GM21360 (cell line): Measurements from ENCODE around the gene FNDC11.
A peak's percentile ranks its signal among the peaks of the same experiment; 100 is the strongest.

Experiments
- ATAC-seq: cut with Tn5 transposase; IDR thresholded peaks from one replicate; pipeline ENCODE4 v1.9.1; 2021; ENCODE audit warnings: mild to moderate bottlenecking, moderate library complexity; ENCODE audit not compliant: unreplicated experiment

FNDC11 gene

DNA sequence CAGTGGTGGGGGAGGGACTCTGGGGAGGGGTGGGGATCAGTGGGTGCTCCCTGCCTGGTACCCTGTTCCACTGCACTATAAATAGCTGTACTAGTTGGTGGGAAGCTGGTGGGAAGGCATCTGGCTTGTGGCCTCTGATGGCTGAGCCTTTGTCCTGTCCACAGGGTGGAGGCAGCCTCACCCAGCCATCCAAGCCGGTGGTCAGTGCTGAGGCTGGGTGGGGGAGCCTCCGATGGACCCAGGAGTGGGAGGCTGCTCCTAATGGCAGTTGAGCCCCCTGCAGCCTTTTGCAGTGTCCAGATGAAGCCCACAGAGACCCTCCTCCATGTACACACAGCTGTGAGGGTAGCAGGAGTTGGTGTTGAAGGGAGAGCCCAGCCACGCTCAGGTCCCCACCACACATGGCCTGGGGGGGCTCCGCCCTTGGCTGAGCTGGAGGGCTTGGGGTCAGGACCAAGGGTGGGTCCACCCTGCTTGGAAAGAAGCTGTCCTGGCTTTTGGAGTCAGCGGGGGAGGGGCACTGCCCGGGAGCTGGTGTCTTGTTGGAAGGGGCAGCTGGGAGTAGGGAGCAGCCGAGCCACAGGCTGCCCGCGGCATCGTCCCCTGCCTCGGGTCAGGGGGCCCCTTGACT lies 30.9 kb upstream of the FNDC11 start:
- ATAC-seq = no peak

DNA sequence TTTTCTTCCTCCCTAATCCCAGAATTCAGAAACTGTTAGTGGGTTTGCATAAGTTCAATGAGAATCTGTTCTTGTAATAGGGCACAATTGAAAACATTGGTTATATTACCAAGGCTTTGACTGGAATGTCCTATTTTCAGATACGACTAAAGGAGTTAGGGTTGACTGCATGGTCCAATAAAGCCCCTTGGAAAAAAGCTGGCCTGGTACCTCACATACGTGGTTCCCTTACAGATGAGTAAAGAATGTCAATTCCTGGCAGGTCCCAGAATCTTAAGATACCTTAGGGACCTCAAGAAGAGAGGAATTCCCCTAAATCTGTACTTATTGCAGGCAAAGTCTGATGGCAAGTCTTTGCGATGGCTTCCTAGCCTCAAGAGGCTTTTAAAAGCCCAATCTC lies 28.8 kb upstream of the FNDC11 start:
- ATAC-seq = no peak

DNA sequence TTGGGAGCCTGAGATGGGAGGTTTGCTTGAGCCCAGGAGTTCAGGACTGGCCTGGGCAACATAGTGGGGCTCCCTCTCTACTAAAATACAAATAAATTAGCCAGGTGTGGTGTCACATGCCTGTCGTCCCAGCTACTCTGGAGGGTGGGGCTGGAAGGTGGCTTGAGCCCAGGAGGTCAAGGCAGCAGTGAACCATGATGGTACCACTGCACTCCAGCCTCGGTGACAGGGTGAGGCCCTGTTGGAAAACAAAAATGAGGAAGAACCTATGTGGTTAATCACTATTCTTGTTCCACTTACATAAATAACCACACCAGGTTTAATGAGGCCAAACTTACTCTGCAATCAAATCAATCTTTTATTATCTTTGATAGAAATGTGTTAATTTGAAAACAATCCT lies 28.0 kb upstream of the FNDC11 start:
- no peak for ATAC-seq

DNA sequence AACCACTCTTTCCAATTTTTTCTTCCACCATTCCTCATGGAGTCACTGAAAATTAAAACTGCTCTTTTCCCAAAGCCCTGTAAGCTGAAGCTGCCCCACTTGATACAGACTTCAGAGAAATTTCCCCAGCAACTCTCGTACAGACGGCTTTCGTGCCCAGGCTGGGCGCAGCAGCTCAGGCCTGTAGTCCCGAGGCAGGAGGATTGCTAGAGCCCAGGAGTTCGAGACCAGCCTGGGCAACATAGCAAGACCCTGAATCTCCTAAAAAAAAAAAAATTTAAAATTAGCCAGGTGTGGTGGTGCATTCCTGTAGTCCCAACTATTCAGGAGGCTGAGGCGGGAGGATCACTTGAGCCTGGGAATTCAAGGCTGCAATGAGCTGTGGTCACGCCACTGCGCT lies 26.8 kb upstream of the FNDC11 start:
- ATAC-seq = no peak

DNA sequence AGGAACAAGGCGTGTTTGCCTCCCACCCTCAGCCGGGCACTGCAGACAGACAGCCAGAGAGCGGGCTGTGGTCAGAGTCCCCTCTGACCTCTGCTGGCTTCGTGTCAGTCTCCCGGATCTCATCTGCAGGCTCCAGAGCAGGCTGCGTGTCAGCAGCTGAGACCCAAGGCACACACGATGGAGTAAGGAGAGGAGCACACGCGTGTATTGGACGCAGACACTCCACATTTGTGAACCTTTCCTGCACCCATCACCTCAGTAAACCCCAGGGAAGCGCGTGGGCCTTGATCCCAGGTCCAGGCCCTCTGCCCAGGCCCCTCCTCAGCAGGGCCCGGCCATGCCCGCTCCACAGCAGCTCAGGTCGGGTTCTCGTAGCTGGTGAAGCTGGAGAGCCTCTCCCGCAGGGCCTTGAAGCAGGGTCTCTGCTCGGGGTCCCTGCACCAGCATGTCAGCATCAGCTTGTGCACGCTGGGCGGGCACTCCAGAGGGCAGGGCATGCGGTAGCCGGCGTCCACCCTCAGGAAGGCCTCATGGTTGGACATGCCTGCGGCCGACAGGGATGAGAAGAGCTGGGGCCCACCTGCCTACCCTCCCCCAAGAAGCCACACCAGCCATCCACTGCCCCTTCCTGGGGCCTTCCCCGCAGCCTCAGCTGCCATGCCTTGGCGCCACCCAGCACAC lies 24.6 kb upstream of the FNDC11 start:
- no peak for ATAC-seq

DNA sequence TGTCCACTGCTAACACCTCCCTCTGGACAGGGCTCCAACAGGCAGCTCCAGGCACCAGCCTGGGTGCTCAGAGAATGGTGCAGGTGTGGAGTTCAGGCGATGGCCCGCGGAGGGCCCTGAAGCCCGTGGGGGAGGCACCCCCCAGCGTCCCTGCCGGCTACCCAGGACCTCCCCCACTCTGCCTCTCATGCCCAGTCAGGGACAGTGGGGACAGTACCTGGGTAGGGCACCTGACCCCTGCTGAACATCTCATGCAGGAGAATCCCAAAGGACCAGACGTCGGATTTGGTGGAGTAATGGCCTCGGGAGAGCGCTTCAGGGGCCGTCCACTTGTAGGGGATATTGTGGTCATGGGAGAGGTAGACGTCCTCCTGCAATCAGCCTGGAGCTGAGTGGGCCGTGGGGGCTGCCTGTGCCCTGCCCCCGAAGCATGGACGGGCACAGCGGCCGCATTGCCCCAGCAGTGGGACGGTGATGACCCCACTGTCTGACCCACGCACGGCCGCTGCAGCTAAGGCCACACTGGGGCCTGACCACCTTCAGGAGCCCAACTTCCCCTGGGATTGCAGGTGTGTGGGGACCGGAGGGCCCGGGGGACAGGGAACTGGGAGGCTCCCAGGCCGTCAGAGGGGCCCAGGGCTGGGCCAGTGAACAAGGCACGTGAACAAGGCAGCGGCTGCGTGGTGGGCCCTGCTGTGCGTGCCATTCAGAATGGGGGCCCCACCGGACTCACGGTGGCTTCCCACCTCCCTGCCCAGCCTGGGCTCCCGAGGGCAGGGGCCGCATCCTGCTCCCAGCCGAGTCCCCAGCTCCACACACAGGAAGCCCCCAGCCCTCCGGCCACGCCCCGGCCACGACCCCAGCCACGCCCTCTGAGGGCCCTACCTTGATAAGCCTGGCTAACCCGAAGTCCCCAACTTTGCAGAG lies 23.8 kb upstream of the FNDC11 start:
- ATAC-seq = no peak

DNA sequence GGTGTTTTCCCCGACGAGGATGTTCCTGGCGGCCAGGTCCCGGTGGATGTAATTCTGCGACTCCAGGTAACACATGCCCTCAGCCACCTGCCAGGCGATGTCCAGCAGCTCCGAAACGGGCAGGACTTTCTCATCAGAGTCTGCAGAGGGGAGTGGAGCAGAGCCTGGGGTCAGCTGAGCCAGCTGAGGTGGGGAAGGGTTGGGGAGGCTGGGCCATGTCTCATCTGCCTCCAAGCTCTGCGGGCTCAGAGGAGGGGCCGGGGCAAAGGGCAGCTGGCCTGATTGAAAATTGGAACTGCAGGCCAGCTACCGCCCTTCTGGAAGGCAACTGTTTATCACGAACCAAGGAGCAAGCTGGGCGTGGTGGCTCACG lies 23.2 kb upstream of the FNDC11 start:
- no peak for ATAC-seq

DNA sequence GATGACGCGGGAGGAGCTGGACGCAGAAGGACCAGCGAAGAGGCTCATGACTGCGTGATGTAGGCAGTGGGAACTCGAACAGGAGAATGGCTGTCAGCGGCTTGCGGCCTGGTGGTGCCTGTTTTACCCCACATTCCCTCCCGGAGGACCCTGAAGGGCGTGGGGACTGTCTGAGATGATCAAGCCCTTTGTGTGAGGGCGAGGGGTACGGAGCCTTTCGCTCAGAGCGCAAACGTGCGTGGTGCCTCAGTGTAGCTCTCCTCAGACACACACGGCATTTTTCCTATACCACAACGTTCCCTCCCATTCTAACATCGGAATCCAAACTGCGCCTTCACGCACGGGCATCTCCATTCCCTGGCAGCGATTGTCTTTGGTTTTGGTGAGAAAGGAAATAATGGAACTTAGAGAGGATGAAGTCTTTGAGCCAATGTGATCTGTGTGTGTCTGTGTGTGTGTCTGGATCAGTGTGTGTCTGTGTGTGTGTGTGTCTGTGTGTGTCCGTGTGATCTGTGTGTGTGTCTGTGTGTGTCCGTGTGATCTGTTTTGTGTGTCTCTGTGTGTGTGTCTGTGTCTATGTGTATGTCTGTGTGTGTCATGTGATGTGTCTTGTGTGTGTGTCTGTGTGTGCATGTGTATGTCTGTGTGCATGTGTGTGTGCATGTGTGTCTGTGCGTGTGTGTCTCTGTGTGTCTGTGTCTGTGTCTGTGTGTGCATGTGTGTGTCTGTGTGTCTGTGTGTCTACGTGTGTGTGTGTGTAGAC lies 22.1 kb upstream of the FNDC11 start:
- ATAC-seq = no peak

DNA sequence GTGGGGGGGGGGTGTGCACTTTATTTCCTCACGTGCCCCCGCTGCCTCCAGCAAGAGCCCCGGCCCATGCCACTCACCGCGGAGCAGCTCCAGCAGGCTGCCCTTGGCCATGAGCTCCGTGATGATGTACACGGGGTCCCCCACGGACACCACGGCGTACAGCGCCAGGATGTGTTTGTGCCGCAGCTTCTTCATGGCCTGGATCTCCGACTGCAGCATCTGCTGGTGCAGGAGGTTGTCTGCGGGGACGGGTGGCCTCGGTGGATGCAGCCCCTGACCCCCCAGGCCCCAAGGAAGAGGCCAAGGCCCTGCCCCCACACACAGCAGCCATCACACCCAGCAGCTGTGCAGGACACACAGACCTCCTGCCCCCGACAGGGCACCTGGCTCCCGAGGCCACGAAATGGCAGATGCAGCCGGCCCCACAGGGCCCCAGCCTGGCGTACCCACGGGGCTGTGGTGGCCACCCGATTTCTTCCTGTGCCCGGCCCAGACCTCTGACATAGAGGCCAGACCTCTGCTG lies 21.4 kb upstream of the FNDC11 start:
- no peak for ATAC-seq

DNA sequence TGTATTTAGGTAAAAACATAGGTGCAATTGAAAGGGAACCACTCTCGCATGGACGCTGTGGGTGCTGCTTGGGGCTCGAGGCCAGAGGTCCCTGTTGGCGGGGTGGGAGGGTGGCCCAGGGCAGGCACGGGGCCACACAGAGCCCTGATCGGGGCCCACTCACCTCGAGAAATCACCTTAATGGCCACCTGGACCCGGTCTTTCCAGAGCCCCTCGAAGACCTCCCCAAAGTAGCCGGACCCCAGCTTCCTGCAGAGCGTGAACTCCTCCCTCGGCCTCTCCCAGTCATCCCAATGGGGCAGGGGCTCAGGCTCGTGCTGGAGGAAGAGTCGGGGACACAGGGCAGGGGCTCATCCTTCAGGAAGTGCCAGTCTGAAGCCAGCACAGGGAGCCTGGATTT lies 20.6 kb upstream of the FNDC11 start:
- ATAC-seq = no peak

DNA sequence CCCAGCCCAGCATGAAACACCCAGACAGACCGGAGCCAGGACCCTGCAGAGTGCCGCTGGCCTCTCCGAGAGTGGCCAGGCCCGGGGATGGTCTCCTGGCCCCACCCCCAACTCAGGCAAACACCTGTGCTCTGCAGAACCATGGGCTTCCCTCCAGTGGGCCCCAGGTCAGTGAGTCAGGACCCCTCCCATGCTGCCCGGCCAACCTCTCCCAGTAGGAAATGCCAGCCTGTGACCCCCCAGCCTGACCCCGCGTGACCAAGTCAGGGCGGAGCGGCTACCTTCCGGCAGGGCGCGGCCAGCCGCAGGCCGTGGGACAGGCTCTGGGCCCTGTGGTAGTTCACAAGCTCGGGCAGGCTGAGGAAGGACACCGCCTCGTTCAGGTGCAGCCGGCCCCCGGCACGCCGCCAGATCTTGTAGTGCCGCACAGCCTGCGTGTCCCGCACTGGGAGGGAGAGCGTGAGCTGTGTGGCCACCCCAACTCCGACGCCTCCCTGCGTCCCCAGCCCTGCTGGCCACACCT lies 20.0 kb upstream of the FNDC11 start:
- no peak for ATAC-seq

DNA sequence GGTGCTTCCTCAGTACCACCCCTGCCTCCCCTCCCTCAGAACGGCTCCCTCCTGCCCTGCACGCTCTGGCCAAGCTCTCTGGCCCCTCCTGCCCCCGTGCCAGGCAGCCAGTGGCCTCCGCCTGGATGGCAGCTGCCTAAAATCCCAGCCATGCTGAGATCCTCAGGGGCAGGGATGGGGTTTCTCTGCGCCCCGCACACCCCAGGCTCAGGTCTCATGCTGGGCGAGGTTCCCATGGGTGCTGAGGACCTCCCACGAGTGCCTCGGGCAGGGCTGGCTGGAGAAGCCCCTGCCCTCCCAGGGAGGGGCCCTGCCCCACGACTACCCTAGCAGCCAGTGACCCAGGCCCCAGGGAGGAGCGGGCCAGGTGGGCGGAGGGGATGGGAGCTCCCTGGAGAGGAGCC lies 19.5 kb upstream of the FNDC11 start:
- no peak for ATAC-seq

DNA sequence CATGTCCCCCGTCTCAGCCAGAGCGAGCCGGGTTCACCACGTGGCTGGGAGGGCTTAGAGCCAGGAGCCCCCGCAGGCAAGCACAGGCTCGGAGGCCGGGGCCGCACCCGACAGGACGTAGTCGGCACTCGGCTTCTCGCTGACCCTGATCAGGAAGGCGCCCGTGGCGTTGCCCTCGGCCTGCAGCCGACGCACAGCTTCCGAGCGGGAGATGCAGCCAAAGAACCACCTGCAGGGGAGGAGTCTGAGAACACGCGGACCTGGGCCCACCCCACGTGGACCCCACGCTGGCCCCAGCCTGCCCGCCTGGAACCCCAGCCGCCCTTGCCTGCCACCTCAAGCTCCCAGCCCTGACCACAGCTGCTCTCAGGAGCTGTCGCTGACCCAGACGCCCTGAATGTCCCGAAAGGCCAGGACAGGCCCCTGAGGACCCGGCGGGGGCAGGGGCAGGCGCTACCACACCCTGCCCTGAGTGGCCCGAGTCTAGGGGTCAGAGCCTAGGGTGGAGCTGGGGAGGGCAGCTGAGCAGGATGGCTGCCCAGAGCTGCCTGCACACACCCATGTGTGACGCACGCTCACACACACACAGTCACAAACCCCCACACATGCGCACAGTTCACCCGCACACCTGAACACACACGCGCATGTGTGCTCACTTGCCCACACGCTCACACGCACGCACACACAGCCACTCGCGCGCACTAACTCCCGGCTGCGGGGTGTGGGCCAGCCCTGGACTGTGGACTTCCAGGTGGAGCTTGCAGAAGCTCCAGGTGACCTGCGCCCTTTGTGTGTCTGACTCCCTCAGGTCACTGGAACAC lies 18.9 kb upstream of the FNDC11 start:
- no peak for ATAC-seq

DNA sequence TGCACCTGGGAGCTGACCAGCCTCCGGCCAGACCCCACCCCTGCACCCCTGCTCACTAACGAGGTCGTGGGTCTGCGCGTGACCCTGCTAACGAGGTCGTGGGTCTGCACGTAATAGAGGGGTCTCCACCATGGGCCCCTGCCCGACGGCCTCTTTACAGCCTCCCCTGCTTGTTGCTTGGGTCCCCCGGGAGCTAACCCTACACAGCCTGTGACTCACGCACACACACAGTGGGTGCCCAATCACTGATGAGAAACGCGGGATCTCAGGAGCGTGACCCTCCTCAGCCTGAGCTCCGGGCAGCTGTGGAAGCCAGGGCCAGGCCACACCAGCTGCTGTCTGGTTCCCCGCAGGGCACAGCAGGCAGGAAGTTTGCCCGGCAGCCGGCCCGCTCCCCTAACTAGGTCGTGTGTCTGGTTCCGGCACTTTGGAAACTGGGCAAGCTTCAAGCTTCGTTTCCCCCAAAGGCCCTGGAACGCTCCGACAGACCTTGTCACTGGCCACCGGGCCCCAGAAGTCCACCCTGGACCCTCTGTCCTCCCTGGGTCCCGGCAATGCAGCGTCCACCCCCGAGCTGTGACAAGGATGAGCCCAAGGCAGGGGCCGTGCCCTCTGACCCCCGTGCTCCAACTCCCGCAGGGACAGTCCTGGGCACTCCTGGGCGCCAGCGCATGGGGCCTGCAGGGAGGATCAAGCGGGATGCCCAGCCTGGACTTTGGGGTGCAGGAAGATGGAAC lies 17.6 kb upstream of the FNDC11 start:
- no peak for ATAC-seq

DNA sequence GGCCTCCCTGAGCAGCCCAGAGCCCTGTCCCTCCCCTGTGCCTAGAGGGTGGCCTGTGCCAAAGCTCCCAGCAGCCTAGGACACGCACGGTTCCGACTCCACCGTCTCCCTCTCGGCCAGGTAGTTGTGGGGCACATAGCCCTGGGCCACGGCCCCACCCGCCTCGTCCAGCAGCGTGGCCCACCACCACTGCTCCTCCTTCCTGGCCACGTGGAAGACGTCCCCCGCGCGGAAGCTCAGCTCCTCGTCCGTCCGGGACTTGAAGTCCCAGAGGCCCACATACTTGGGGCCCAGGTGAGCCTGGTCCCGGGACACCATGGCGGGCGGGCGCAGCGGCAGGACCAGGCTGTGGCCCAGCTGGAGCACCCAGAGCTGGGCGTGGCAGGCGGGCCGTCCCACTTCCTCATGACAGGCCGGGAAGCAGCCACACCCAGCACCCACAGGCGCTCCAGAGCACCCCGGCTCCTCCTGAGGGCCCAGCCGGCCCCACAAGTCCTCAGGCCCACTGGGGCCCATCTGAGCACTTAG lies 16.9 kb upstream of the FNDC11 start, which contains the start of gene PTK6:
Gene PTK6, minus strand, starts transcription at position 380 of the 528 bp plus-strand sequence. Its CDS starts 62 bp downstream, at position 318.
- ATAC-seq = peak; percentile 6

DNA sequence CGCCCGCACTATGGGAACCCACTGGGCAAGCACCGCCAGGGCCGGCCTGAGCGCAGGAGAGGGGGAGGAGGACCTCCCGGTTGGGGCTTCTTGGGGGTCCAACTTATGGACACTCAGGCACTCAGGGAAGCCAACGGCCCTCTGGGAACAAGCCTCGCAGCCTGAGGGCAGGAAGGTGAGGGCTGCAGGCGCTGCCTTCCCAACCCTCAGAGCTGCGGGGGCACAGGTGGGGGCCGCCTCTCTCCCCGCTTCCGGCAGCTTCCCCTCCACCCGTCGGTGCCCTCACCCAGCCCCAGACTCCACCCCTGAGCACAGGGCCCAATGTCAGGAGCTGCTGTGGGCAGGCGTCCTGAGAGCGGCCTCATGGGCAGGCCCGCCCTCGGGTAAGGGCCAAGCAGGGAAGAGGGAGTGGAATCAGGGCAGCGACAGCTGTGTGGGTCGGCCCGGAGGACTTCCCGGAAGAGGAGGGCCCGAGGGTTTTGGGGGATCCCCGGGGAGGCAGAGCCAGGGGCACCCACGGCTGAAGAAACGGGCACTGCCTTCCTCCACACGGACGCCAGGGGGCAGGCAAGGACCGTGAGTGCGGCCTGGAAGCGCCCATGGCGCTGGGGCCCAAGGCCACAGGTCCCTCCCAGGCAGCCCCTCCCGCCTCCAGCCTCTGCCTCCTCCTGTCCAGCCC lies 16.3 kb upstream of the FNDC11 start:
- peak; percentile 64 for ATAC-seq

DNA sequence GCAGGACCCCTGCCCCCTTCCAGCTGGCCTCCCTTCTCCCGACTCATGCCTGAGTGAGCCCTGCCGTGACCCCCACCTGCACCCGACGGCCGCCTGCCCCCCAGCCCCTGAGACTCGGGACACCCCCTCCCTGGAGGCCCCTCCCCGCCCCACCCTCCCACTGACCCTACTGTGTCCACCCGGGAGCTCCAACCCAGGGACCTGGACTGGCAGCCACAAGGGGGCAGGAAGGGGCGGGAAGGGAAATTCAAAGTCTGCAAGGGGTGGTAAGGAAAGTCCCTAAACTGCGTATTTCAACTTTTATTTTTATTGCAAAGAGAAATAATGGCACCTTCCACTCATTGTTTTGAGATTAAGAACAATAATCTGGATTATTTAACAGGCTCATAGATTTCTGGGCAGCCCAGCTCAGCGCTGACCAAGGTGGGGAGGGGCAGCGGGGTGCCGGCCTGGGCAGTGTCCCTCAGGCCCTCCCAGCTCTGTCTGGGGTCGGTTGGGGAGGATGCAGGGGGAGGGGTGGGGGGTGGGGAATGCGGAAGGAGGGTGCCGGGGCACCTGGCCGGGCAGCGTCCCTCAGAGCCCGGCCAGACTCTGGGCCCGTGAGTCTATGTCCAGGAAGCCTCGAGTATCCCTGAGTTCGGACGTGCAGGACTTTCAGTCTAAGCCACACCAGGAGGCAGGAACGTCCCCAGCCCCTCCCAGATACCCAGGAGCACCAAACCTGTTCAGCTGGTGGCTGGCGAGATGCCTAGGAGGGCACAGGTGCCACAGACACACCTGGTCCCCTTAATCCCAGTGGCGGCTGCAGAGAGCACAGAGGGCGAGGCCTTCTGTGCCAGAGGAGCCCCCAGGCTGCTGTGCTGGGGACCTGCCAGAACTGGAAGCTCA lies 15.5 kb upstream of the FNDC11 start:
- no peak for ATAC-seq
